HL-60/S4 (cell line): ENCODE data around the gene MYLK2.

ENCODE experiments used
- in situ Hi-C: fragments of 300-500 bp; cut with MboI; formaldehyde crosslinking; loops from 2 replicates; pipeline ENCODE4 v1.14.3; 2022; ENCODE audit warnings: low sequenced_read_pairs

The MYLK2 gene

GRCh38 chr20:31833931-31834521 is 14.9 kb downstream of the MYLK2 start:
- in situ Hi-C loops = loop anchor here (25.0 kb wide), 1 partner anchor 828 kb away; the partner anchor contains the start of gene C20orf203

- in situ Hi-C loops = loop anchor here (25.0 kb wide), 1 partner anchor 827 kb away; the partner anchor contains the start of gene C20orf203
Observed at GRCh38 chr20:31835554-31835953, 16.4 kb downstream of the MYLK2 start.

- in situ Hi-C loops = loop anchor here (25.0 kb wide), 1 partner anchor 826 kb away; the partner anchor contains the start of gene C20orf203
Observed at GRCh38 chr20:31835977-31836852, 17.1 kb downstream of the MYLK2 start.

- in situ Hi-C loops = loop anchor here (25.0 kb wide), 1 partner anchor 825 kb away; the partner anchor contains the start of gene C20orf203
Observed at GRCh38 chr20:31836853-31837608, 17.9 kb downstream of the MYLK2 start.

- in situ Hi-C loops = loop anchor here (25.0 kb wide), 1 partner anchor 824 kb away; the partner anchor contains the start of gene C20orf203
Observed at GRCh38 chr20:31837896-31838397, 18.8 kb downstream of the MYLK2 start.

GRCh38 chr20:31838646-31839292 is 19.6 kb downstream of the MYLK2 start:
- in situ Hi-C loops = loop anchor here (25.0 kb wide), 1 partner anchor 824 kb away; the partner anchor contains the start of gene C20orf203

GRCh38 chr20:31839782-31840487 is 20.8 kb downstream of the MYLK2 start:
- in situ Hi-C loops = loop anchor here (25.0 kb wide), 1 partner anchor 822 kb away; the partner anchor contains the start of gene C20orf203

GRCh38 chr20:31840906-31841816 is 22.0 kb downstream of the MYLK2 start:
- in situ Hi-C loops = loop anchor here (25.0 kb wide), 1 partner anchor 821 kb away; the partner anchor contains the start of gene C20orf203

GRCh38 chr20:31841928-31842327 is 22.8 kb downstream of the MYLK2 start:
- in situ Hi-C loops = loop anchor here (25.0 kb wide), 1 partner anchor 820 kb away; the partner anchor contains the start of gene C20orf203

- in situ Hi-C loops = loop anchor here (25.0 kb wide), 1 partner anchor 820 kb away; the partner anchor contains the start of gene C20orf203
Observed at GRCh38 chr20:31842471-31843157, 23.5 kb downstream of the MYLK2 start.

- in situ Hi-C loops = loop anchor here (25.0 kb wide), 1 partner anchor 819 kb away; the partner anchor contains the start of gene C20orf203
Observed at GRCh38 chr20:31843288-31843687, 24.1 kb downstream of the MYLK2 start.

- in situ Hi-C loops = loop anchor here (25.0 kb wide), 1 partner anchor 818 kb away; the partner anchor contains the start of gene C20orf203
Observed at GRCh38 chr20:31843881-31844280, 24.7 kb downstream of the MYLK2 start.

- in situ Hi-C loops = loop anchor here (25.0 kb wide), 1 partner anchor 817 kb away; the partner anchor contains the start of gene C20orf203
Observed at GRCh38 chr20:31844737-31845299, 25.7 kb downstream of the MYLK2 start.

- in situ Hi-C loops = loop anchor here (25.0 kb wide), 1 partner anchor 817 kb away; the partner anchor contains the start of gene C20orf203
Observed at GRCh38 chr20:31845300-31845863, 26.2 kb downstream of the MYLK2 start, which contains the start of gene FOXS1. TSS of gene FOXS1 (minus strand) at chr20:31845604. CDS start at chr20:31845542, 62 bp downstream.

GRCh38 chr20:31846793-31847138 is 27.6 kb downstream of the MYLK2 start:
- in situ Hi-C loops = loop anchor here (25.0 kb wide), 1 partner anchor 816 kb away; the partner anchor contains the start of gene C20orf203
